ENCODE measurements around the gene TYW5.
"Not testable (repeated sequence)": the region's sequence is repeated elsewhere in the genome, so short reads cannot be mapped to it uniquely, and the experiment has no call there.

Gene TYW5

DNA sequence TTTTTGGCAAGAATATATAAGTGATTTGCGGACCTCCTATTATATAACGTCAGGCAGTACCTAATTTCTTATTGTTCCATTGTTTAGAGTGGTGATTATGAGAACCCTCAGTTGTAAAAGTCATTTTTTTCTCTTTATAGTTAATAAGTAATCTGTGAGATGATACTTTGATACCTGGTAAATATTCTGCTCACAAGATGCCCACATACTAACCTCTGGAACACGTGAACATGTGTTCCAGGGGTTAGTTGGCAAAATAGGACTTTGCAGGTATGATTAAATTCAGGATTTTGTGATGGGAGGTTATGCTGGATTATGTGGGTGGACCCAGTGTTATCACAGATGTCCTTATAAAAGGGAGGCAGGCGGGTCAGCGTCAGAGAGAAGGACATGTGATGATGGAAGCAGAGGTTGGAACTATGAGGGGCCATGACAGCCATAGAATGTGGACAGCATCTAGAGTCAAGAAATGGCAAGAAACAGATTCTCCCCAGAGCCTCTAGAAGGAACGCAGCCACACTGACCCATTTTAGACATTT lies 16.9 kb upstream of the TYW5 start:
- no peak for DNase-seq

DNA sequence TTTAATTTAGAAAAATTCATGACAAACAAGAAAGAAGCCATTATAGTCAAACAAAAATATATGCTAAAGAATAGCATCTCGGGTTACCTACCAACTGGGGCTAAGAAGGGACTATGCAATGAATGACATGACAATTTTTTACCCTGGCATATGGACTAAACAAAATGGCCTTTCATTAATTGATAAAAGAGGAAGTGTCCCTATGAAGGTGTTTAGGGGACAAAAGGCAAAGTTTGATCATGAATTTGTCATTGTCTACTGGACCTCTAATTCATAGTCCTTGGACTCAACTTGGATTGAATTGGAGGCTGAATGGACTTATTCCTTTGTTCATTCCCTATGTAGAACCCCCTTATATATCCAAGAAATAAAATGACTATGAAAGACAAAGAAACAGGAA lies 12.8 kb upstream of the TYW5 start:
- no peak for DNase-seq

DNA sequence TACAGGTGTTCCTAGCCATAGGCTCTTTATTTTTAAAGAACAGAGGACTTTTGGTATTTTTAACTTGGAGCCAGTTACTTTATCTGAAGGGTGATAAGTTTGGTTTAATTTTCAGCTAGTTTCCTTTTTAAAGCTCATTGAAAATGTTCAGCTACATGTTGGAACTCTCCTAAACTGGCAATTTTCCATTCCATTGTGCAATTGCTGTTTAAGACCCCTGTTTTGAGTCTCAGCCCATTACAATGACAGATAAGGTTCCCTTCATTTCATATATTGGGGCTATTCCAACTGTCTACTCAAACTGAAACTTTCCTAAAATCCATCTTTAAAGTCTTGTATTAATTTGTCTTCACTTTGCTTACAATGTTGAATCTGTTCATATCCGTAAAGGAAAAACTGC lies 11.7 kb upstream of the TYW5 start:
- DNase-seq, result no peak

DNA sequence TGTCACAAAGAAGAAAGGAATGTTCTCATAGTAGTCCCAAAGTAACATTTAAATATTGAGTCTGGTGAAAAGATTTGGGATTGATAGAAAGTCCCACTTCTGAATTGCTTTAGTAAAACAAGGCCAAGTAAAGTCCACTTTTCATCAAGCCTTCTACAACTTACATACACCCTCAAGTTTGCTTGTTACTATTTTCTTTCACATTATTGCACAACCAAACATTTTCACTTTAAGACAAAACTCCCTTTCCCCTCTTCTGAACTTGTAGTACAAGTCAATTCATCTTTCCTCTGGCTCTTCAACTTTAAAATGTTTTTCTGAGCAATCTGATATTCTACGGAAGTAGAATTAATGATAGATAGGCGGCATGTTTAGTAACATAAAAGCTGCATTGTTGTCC lies 11.1 kb upstream of the TYW5 start:
- no peak for DNase-seq

DNA sequence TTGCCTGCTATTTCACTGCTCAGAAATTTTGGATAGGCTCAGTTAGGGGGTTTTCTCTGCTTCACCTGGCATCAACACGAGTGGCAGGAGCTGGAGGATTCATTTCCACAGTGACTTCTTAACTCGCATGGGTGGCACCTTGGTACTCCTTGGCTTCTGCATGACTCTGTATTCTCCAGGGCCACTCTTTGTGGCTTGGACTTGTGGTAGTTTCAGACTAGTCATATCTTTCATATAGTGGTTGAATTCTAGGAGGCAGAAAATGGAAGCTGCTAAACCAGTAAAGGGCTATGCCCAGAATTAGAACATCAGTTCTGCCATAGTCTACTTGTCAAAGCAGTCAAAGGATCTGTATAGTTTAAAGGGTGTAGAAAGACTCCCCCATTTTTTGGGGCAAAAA lies 6.9 kb upstream of the TYW5 start:
- DNase-seq, result no peak

DNA sequence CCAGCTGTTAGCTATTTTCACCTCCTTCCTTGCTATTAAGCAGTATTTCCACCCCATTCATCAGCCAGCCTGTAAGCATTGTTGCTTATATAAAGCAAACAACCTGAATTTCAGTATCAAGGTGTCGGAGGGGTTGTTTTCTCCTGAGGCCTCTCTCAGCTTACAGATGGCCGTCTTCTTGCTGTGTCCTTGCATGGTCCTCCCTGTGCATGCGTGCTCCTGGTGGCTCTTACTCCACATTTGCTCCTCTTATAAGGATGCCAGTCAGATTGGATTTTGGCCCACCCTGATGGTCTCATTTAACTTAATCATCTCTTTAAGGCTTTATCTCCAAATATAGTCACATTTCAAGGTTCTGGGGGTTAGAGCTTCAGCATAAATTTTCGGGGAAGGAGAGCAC lies 2.7 kb upstream of the TYW5 start:
- DNase-seq, result no peak

DNA sequence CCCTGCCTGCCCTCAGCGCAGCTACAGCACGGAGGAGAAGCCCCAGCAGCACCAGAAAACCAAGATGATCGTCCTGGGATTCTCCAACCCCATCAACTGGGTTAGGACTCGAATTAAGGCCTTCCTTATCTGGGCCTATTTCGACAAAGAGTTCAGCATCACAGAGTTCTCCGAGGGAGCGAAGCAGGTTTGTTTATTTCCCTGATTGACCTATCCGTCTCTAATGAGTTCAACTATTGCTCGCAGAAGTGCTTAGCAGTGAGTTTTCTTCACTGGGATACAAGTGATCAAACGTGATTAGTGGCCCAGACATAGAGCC lies 730 bp upstream of the TYW5 start:
- no peak for DNase-seq

DNA sequence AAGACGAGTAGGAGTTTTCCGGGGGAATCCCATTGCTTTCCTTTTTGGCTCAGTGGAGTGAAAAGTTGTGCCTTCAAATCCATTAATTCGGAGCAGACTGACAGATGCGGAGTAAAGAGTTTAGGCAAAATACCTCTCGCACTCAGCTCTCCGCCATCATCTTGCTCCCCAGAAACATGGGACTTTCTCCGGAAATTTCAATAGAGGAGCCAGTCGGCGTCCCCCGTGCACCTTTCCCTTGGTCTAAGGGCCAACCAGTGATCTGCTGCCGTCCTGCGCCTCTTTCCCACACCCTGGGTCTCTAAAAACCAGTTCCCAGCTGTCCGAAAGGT lies 318 bp downstream of the TYW5 start:
- no peak for DNase-seq

DNA sequence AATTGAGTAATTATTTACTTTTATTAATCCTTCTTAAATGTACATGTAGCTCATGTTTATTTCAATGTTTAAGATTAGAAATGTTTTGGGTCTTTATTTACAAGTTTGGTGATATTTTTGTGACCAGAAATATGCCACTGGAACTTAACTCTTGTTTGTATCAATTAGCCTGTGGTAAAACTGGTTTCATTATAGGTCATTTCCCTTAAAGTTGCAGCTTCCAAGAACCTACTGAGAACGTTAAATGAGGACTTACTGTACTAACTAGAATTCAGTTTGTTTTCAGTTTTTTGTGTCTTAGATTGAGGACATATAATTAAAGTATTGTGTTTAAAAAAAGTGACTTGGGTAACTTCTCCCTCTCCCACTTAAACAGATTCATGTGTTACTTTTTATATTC lies 4.3 kb downstream of the TYW5 start:
- DNase-seq, result no peak

DNA sequence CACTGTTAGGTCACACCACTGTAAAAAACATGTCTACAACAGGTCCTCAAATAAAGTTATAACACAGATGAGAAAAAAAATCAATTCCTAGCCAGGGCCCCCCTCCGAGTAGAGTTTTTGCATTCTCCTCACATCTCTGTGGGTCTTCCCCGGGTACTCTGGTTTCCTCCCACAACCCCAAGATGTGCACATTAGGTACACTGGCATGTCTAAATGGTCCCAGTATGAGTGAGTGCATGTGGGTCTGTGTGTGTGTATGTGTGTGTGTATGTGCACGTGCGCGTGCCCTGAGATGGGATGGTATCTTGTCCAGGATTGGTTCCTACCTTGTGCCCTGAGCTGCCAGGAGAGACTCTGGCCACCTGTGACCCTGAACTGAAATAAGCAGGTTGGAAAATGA lies 4.9 kb downstream of the TYW5 start:
- no peak for DNase-seq

DNA sequence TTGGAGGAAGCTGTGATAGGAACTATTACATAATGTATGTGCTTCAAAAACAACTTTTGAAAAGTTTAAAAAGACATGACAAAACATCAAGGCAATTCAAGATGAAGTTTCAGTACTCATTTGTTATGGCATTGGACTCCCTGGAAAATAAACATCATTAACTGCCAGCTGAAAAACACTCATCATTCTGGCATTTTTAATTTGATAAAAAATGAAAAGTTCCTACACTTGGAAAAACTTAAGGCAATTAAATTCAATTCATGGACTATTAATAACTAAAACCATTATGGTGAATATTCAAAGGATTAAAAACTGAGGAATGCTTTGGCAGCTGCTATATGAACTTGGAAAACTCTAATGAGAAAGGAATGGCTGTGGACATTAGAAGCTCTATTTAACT lies 8.5 kb downstream of the TYW5 start:
- DNase-seq, result no peak

DNA sequence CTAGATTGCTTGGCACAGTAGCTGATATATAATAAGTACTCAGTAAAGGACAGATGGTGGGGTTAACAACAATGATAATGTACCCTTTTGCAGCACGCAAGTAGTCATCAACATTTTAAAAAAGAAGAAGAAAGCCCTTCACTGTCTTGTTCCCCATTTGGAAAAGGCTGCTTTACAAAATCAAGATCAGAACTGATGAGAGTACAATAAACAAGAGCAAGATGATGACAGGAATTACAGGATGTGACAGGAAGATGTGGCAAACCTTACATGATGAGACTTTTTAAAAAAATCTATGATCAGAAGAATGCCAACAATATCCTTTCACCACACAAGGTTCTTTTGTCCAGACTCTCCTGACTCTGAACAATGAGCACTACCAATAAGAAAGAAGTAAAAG lies 9.1 kb downstream of the TYW5 start:
- DNase-seq, result no peak

DNA sequence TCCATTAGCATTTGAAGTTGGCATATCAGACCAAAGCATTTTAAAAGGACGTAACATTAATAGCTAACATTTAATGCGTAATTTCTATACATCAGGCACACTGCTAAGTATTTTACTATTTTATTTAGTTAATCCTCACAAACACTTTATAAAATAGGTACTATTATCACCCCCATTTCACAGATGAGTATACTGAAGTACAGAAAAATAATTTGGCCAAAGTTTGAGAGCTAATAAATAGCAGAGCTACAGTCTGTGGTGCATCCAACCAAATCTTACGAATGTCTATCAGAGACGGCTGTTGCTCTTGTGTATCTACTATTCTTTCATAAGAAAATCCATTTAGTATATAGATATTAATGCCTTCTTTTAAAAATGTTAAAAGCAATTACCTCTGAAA lies 11.9 kb downstream of the TYW5 start:
- no peak for DNase-seq

DNA sequence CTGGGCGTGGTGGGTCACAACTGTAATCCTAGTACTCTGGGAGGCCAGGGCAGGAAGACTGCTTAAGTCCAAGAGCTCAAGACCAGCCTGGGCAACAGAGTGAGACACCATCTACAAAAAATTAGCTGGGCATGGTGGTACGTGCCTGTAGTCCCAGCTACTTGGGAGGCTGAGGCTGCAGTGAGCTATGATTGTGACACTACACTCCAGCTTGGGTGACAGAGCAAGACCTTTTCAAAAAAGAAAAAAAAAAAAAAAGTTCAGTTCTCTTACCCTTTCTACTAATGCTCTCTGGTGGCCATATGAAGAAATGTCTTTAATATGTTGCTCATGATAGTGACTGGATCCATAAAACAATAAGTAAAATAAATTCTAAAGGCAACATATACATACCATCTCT lies 14.9 kb downstream of the TYW5 start:
- DNase-seq, result no peak

DNA sequence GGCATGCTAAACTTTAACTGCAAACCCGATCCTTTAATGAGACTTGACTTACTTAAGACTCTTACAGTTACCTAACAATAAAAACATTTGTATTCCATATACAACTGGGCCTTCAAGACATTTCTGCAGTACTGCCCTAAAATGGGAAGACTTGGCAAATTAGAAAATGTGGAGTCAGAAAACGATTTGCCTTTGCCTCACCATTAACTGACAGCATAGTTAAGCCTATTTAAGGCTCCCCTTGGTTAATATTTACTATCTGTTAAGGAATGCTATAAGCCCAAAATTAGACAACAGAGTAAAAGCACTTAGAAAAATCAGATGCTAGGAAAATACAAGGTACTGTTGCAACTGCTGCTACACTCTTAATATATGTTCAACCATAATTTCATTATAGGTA lies 18.7 kb downstream of the TYW5 start:
- DNase-seq, result no peak

DNA sequence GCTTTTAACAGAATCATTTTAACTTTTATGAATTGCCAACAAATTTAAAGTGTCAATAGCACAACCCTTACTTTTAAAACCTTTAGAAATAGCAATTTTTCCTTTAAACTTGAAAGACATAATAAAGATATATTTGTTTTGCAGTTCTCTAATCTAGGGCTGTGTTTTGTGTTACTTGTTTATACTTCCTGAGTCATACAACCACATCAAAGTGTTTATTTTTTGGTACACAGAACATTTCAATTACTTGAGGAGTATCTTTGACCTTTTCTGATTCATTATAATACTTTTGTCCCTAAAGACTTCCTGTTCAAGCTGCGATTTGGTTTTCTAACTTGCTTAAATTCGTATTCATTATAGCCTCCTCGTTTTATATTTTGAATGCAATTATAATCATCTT lies 21.8 kb downstream of the TYW5 start:
- no peak for DNase-seq

DNA sequence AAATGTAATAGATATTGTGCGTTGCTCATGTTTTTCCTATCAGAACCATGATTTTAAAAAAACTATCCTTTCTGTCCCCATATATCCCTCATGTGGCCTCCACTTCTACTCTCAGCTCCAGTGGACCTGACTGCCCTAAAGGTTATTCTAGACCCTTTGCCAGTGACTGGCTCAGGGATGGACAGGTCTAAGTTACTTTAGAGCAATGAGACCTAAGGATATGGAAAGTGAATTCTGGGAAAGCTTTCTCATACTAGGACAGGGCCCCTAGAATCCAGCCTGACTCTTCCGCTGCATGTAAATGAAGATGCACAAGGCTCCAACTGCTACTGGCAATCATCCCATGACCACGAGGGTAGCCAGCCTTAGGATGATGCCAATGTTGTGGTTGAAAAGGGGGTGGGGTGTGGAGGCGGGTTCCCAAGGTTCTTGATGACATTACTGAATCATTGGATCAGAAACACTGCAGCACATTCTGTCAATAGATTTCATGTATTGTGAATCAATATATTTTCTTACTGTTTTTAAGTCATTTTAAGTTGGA lies 22.9 kb downstream of the TYW5 start:
- no peak for DNase-seq

DNA sequence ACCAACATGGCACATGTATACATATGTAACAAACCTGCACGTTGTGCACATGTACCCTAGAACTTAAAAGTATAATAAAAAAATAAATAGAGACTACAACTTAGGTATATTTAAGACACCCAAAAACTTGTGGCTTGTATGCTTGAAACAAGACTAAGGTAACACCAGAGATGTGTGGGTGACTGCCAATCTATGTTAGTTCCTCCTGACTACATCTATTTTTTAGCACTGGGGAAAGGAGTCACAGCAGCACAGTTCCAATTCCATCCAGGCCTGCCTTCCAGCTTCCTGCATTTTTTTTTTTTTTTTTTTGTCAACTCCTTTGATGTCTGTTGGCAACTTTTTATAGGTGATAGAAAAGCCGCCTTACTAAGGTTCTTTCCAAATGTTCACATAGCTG lies 26.0 kb downstream of the TYW5 start:
- no peak for DNase-seq

DNA sequence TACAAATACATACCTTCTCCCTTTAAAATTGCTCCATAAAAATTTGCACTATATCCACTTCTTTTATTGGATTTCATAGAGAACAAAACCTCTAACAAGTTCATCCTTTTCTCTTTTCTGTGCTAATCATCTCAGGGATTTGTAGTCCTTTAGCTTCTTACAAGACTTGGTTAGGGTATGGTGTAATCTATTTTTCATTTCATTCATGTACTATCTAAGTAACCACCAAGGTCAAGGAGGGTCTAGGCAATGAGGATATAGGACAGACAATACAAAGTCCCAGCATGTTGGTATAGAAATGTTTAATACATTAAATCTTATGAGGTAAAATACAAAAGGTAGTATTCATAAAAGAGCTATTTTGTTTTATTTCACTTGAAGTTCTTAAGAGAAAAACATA lies 26.7 kb downstream of the TYW5 start:
- DNase-seq, result no peak

DNA sequence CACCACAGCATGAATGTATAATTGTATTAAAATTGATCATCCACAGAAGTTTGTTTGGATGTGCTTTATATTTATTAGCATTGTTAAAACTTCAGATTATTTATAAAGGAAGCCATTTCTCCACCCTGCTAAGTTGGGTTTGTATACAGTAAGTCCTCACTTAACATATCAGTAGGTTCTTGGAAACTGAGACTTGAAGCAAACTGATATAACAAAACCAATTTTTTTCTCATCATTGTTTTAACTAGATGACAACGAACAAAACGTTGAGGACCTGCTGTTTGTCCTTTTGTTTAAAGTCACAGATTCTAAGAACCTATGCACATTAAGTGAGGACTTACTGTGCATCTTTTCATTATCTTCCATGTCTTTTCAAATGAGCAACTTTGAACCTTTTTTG lies 27.1 kb downstream of the TYW5 start:
- no peak for DNase-seq

DNA sequence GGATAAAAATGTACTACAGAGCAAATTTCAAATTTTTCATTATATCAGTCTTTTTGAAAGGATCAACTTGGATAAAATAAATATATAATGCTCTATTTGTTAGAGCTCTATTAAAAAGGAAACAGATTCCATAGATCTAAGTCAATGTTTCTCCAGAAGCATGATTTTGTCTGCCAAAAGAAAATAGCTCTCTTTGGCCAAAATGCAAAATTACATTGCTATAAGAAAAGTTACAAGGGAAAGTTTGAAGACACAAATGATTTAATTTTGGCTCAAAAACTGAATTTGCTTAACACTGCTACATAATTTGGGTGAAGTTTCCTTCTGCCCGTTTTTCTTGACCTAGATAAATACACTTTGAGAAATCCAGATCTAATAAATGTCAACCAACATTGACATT lies 28.5 kb downstream of the TYW5 start:
- DNase-seq, result no peak

DNA sequence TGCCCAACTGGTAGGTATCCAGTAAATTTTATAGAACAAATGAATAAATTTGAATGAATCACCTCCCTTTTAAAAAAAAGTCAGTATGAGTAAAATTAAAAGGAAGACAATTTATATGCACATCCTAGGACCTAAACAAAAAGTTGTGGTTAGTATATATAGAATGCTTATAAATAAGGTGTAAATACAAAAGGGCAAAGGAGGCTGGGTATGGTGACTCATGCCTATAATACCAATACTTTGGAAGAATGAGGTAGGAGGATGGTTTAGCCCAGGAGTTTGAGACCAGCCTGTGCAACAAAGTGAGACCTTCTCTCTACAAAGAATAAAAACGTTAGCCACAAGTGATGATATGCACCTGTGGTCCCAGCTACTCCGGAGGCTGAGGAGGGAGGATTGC lies 31.4 kb downstream of the TYW5 start:
- DNase-seq, result no peak

DNA sequence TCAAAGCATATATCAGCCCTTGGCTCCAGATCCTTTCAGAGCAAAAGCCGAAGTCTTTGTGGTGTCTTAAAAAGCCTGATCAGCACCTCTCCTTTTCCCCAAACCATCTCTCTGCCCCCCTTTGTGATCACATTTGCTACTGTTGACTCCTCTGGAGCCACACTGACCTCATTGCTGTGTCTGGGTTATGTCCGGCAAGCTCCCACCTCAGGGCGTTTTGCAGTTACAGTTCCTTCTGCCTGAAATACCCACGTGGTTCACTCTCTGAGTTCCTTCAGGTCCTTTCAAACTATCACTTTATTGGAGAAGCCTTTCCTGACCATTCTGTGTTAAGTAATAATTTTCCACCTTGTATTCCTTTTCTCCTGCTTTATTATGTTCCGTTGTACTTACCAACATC lies 32.4 kb downstream of the TYW5 start:
- no peak for DNase-seq

DNA sequence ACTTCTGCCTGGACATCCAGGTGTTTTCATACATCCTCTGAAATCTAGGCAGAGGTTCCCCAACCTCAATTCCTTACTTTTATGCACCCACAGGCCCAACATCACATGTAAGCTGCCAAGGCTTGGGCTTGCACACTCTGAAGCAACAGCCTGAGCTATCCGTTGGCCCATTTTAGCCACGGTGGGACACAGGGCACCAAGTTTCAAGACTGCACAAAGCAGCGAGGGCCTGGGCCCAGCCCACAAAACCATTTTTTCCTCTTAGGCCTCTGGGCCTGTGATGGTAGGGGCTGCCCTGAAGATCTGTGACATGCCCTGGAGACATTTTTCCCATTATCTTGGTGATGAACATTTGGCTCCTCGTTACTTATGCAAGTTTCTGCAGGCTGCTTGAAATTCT lies 38.3 kb downstream of the TYW5 start:
- DNase-seq, result no peak

DNA sequence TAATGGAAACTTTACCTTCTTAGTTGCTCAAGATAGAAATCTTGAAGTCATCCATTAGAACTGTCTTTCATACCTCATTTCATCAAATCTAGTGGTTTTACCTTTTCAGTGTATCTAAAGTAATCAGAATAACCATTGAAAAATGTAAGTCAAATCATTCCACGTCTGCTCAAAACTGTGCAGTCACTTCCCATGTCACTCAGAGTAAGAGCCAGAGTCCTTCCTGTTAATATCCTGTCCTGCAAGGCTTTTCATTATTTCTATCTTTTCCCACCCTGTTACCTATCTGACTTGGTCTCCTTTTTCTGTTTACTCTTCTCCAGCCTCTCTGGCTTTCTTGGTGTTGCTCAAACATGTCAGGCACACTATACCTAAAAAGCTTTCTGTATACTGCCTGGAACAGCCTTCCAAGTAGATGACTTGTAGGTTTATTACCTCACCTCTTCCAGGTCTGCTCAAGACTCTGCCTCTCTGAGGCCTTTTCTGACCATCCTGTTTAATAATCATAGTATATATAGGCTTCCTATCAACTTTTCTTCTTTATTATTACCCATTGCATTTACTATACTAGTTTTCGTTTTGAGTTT lies 40.8 kb downstream of the TYW5 start:
- no peak for DNase-seq

DNA sequence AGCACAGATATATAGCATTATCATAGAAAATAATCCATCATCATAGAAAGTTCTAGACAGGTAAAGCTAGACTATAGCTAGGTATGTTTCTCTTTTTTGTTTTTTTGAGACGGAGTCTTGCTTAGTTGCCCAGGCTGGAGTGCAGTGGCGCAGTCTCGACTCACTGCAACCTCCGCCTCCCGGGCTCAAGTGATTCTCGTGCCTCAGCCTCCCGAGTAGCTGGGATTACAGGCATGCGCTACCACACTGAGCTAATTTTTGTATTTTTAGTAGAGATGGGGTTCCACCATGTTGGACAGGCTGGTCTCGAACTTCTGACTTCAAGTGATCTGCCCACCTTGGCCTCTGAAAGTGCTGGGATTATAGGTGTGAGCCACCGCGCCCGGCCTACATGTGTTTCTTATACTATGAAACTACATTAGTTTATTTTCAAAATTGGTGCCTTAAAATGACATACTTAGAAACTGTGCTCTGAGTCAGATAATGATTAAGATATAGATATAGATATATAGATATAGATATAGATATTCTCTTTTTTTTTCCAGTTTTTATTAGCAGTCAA lies 42.7 kb downstream of the TYW5 start:
- not testable (repeated sequence) for DNase-seq

All from activated CD8-positive, alpha-beta memory T cell treated with anti-CD3 and anti-CD28 coated beads, Interleukin-2, amount 50 U/mL, for 4 hours (primary cell).